ENCODE results near the gene PCK2. TPM values are rescaled to one million over a fixed set of nuclear protein-coding genes. Genes with fewer than 3 reads are reported as not detected.
A peak's percentile ranks its signal among the peaks of the same experiment; 100 is the strongest.

Gene PCK2
- total RNA-seq, 1 donor from 2014 or later: 3.1 TPM

DNA sequence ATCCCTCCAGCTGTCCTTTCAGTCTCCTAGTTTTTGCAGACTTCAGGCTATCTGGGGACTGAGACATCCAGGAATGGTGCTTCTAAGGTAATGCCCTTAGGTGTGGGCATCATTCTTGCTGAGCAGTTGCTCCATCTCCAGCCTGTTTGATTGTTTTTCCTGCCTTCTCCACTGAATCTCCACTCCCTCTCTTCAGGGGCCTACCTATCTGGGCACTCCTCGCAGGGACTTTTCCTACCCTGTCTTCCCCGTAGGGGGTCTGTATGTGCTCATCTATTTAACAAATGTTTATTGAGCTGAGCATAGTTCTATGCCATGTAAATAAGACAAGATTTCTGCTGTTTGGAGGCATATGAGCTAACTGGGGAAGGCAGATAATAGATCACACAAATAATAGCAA is 38.9 kb downstream of the PCK2 start:
- H3K4me1 ChIP-seq: peaks cover 53% of the 10 kb centered on the region
- no peaks in the 10 kb centered on the region for H3K27me3 ChIP-seq (ENCODE audit: low read depth)
- peaks cover 9% of the 10 kb centered on the region for H3K36me3 ChIP-seq
- H3K4me3 ChIP-seq: peak overlapping the region; percentile 59
- DNase-seq: no peak
- intact Hi-C loops (cut with micrococcal nuclease): no loop called here
- no peaks in the 10 kb centered on the region for H3K9me3 ChIP-seq (replicated peaks)
- TF ChIP-seq, protein P1, sequence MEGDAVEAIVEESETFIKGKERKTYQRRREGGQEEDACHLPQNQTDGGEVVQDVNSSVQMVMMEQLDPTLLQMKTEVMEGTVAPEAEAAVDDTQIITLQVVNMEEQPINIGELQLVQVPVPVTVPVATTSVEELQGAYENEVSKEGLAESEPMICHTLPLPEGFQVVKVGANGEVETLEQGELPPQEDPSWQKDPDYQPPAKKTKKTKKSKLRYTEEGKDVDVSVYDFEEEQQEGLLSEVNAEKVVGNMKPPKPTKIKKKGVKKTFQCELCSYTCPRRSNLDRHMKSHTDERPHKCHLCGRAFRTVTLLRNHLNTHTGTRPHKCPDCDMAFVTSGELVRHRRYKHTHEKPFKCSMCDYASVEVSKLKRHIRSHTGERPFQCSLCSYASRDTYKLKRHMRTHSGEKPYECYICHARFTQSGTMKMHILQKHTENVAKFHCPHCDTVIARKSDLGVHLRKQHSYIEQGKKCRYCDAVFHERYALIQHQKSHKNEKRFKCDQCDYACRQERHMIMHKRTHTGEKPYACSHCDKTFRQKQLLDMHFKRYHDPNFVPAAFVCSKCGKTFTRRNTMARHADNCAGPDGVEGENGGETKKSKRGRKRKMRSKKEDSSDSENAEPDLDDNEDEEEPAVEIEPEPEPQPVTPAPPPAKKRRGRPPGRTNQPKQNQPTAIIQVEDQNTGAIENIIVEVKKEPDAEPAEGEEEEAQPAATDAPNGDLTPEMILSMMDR (IDR thresholded peaks at IDR 0.05; ENCODE audit: borderline replicate concordance): no peak
- H3K27ac ChIP-seq (replicated peaks): peak overlapping the region; percentile 98

DNA sequence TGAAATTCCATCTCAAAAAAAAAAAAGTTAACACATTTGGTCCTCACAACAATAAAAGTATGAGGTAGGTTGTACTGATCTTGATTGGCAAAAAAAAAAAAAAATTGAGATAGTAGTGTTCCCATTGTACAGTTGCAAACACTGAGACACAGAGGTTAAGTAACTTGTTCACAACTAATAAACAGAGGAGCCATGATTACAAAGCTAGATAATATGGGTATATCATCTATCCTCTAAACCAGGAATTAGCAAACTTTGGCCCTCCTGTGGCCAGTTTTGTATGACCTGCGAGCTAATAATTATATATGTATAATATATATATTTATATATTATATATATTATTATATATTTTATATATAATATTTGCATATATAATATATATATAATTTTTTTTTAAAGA is 39.6 kb downstream of the PCK2 start:
- TF ChIP-seq, protein P1 (IDR thresholded peaks at IDR 0.05; ENCODE audit: borderline replicate concordance): no peak

DNA sequence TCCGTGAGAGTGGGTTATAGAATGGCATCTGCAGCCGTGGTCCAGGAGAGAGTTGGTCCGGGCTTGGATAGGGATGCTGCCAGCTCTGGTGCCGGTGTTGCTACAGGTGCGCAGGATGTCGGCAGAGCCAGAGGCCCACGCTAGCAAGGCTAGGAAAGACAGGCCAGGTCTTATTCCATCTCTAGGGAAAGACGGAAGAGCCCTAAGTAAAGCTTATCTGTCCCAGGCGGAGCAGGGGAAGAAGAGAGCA is 41.4 kb downstream of the PCK2 start:
- DNase-seq: no peak
- intact Hi-C loops (cut with micrococcal nuclease): no loop called here
- peak overlapping the region; percentile 91 for H3K4me3 ChIP-seq
- H3K27me3 ChIP-seq (ENCODE audit: low read depth): no peaks in the 10 kb centered on the region
- peak overlapping the region; percentile 94 for H3K27ac ChIP-seq (replicated peaks)
- peaks cover 28% of the 10 kb centered on the region for H3K36me3 ChIP-seq
- no peaks in the 10 kb centered on the region for H3K9me3 ChIP-seq (replicated peaks)
- TF ChIP-seq, protein P1 (IDR thresholded peaks at IDR 0.05; ENCODE audit: borderline replicate concordance): no peak
- peaks cover 72% of the 10 kb centered on the region for H3K4me1 ChIP-seq

More for the DNA sequence above, 39.6 kb downstream of the PCK2 start:
- H3K27me3 ChIP-seq (ENCODE audit: low read depth): no peaks in the 10 kb centered on the region
- H3K4me1 ChIP-seq: peaks cover 59% of the 10 kb centered on the region
- intact Hi-C loops (cut with micrococcal nuclease): no loop called here
- H3K4me3 ChIP-seq: no peak overlapping the region
- peaks cover 17% of the 10 kb centered on the region for H3K36me3 ChIP-seq
- no peak for DNase-seq
- peak overlapping the region; percentile 98 for H3K27ac ChIP-seq (replicated peaks)
- H3K9me3 ChIP-seq (replicated peaks): no peaks in the 10 kb centered on the region

DNA sequence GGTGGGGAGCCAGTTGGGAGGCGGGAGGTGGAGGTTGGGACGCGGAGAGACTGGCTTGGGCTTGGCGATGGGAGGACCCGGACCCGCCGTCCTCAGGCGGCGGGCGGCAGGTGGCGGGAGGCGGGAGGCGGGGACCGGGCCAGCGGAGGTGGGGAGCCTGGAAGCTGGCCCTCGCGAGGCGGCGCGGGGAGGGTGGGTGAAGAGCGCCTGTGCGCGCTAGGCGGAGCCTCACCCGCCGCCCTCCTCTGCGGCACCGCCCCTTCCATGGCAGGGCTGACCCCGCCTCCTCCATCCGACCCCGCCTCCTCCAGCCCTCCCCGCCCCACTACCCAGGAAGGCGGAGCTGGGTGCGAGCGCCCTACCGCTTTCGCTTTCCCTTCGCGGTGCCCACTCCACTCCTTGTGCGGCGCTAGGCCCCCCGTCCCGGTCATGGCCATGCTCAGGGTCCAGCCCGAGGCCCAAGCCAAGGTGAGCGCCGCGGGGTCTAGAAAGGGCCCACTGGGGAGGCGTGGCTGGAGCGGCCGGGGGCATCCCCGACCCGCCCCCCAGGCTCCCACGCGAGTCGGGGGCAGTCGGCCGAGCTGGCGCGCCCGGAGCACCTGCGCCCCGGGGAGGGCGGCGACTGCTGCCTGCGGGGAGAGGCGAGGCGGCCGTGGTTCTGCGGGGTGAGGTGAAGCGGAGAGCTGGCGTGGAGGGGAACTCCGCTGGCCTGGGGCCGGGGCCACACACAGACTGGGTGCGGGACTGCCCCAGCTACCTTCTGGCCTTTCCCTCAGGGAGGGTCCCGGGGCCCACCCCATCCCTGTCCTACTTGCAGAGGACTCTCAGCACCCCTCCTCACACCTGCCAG is 41.9 kb downstream of the PCK2 start, which contains the start of gene PSME1:
Gene PSME1 (plus strand): TSS at position 361 of the 850 bp plus-strand sequence. CDS start 69 bp downstream, at position 430.
- Histone ChIP-seq H3K9me3 (replicated peaks) (no peaks in the 10 kb centered on the region), H3K27ac (replicated peaks) (peak within 1 kb of the TSS; percentile 94), H3K4me1 (peaks cover 72% of the 10 kb centered on the region), H3K27me3 (ENCODE audit: low read depth) (no peaks in the 10 kb centered on the region), H3K4me3 (peak within 1 kb of the TSS; percentile 91), H3K36me3 (peaks cover 28% of the 10 kb centered on the region)
- intact Hi-C loops (cut with micrococcal nuclease): no loop called here
- peak; percentile 95 for DNase-seq
- TF ChIP-seq, protein P1 (IDR thresholded peaks at IDR 0.05; ENCODE audit: borderline replicate concordance): no peak

DNA sequence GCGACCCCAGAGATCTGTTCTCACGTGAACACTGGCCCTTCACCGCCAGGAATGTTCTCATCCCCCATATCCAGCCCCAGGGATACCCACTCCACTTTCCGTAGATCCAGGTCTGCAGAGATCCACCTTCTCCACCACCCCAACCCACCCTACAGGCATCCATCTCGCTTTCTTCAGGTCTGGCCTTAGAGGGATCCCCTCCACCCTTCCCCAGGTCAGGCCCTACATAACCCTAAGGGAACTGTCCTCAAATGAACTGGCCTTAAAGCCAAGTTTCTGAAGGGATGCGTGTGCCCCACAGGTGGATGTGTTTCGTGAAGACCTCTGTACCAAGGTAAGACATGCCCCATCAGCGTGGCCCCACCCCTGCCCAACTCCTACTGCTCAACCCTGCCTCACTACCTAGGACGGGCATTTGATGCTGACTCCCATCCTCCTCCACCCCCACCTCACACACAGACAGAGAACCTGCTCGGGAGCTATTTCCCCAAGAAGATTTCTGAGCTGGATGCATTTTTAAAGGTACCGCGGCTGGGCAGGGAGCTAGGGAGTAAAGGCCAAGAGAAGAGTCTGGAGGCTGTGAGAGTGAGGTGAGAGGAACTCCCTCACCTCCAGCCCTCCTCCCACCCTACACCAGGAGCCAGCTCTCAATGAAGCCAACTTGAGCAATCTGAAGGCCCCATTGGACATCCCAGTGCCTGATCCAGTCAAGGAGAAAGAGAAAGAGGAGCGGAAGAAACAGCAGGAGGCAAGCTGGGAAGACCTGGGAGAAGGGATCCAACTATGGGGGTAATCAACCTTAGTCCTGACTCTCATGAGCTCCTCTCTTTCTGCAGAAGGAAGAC is 42.8 kb downstream of the PCK2 start:
- TF ChIP-seq, protein P1 (IDR thresholded peaks at IDR 0.05; ENCODE audit: borderline replicate concordance): no peak
- Histone ChIP-seq H3K9me3 (replicated peaks) (no peaks in the 10 kb centered on the region), H3K4me3 (peak overlapping the region; percentile 91), H3K27ac (replicated peaks) (peak overlapping the region; percentile 94), H3K4me1 (peaks cover 69% of the 10 kb centered on the region), H3K36me3 (peaks cover 28% of the 10 kb centered on the region), H3K27me3 (ENCODE audit: low read depth) (no peaks in the 10 kb centered on the region)
- intact Hi-C loops (cut with micrococcal nuclease): no loop called here
- DNase-seq: no peak

All from left ventricle myocardium inferior (tissue), 1 donor.